ENCODE results near the gene SMIM14. TPM values are rescaled to one million over a fixed set of nuclear protein-coding genes. Genes with fewer than 3 reads are reported as not detected.

The SMIM14 gene
- polyA plus RNA-seq, 3 donors = 13.6 to 152 (median 140) TPM

DNA sequence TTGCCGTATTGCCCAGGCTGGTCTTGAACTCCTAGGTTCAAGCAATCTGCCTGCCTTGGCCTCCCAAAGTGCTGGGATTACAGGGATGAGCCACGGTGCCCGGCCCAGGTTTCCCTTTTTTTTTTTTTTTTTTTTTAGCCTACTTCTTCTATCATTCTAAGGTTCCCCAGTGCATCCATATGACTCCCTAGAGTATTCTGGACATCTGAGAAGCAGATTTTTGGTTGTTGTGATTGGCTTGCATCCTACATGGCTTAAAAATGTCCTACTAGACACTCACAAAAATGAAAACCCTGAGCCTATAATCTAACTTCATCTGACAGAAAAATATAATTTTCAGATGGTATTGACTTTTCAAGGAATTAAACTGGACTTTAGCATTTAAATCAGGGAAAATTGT is 41.7 kb downstream of the SMIM14 start:
- Mint-ChIP-seq H3K27me3 (ENCODE audit: low read depth in 3 of 3) (no peaks in the 10 kb centered on the region), H3K9me3 (peaks cover 0 to 5% (median 0%) of the 10 kb centered on the region in 7 donors), H3K4me3 (no peak overlapping the region), H3K4me1 (peaks cover 2% of the 10 kb centered on the region), H3K36me3 (peaks cover 33 to 47% of the 10 kb centered on the region in 2 donors), H3K27ac (peak overlapping the region in 1 of 7 donors; percentile 46)
- no CpG with 5 or more reads among the region's 3 CpGs for WGBS (ENCODE audit: insufficient coverage)
- Histone ChIP-seq H3K27me3 (ENCODE audit: control insufficient read depth in 2 of 2, insufficient read depth in 2 of 2, low read length in 2 of 2) (no peaks in the 10 kb centered on the region), H3K4me2 (replicated peaks; ENCODE audit: extremely low read depth, low read length, poor library complexity, severe bottlenecking) (no peak overlapping the region), H3K27ac (ENCODE audit: low read depth in 1 of 2, low read length in 2 of 2) (no peak overlapping the region), H3K4me3 (replicated peaks in 1 of 3; ENCODE audit: low read depth in 2 of 3, low read length in 3 of 3) (no peak overlapping the region), H3K36me3 (replicated peaks in 1 of 2; ENCODE audit: control insufficient read depth in 1 of 2, insufficient read depth in 2 of 2, low read length in 2 of 2) (peaks cover 15 to 39% of the 10 kb centered on the region in 2 donors), H4K20me1 (ENCODE audit: insufficient read depth, low read length) (no peaks in the 10 kb centered on the region), H2AFZ (ENCODE audit: insufficient read depth, low read depth, low read length, poor library complexity, severe bottlenecking) (no peak overlapping the region), H3K9ac (ENCODE audit: insufficient read depth, low read length, poor library complexity, severe bottlenecking) (no peak overlapping the region), H3K79me2 (ENCODE audit: insufficient read depth, low read length) (no peaks in the 10 kb centered on the region), H3K4me1 (ENCODE audit: control insufficient read depth in 1 of 2, insufficient read depth in 2 of 2, low read length in 2 of 2) (no peaks in the 10 kb centered on the region), H3K9me3 (replicated peaks in 1 of 2; ENCODE audit: control insufficient read depth in 1 of 2, insufficient read depth in 1 of 2, low read length in 2 of 2) (no peaks in the 10 kb centered on the region)
- DNase-seq = no peak
- TF ChIP-seq, protein P1, sequence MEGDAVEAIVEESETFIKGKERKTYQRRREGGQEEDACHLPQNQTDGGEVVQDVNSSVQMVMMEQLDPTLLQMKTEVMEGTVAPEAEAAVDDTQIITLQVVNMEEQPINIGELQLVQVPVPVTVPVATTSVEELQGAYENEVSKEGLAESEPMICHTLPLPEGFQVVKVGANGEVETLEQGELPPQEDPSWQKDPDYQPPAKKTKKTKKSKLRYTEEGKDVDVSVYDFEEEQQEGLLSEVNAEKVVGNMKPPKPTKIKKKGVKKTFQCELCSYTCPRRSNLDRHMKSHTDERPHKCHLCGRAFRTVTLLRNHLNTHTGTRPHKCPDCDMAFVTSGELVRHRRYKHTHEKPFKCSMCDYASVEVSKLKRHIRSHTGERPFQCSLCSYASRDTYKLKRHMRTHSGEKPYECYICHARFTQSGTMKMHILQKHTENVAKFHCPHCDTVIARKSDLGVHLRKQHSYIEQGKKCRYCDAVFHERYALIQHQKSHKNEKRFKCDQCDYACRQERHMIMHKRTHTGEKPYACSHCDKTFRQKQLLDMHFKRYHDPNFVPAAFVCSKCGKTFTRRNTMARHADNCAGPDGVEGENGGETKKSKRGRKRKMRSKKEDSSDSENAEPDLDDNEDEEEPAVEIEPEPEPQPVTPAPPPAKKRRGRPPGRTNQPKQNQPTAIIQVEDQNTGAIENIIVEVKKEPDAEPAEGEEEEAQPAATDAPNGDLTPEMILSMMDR (IDR thresholded peaks at IDR 0.05) = no peak
- intact Hi-C loops (cut with micrococcal nuclease) = no loop called here

DNA sequence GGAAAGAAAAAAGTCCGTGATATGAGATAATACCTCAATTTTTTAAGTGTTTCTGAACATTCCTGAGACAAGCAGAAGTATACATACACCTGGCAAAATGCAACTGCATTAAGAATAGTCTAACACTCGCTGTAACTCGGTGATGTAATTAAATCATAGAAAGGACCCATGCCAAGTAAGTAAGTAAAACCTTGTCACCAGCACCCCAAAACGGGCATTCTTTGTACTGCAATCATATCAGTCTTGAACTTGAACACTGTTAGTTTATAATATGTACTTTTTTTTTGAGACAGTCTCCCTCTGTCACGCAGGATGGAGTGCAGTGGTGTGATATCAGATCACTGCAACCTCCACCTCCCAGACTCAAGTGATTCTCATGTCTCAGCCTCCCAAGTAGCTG is 47.4 kb downstream of the SMIM14 start:
- Histone ChIP-seq H3K4me3 (replicated peaks in 1 of 3; ENCODE audit: low read depth in 2 of 3, low read length in 3 of 3) (no peak overlapping the region), H3K4me2 (replicated peaks; ENCODE audit: extremely low read depth, low read length, poor library complexity, severe bottlenecking) (no peak overlapping the region), H2AFZ (ENCODE audit: insufficient read depth, low read depth, low read length, poor library complexity, severe bottlenecking) (no peak overlapping the region), H4K20me1 (ENCODE audit: insufficient read depth, low read length) (peaks cover 5% of the 10 kb centered on the region), H3K79me2 (ENCODE audit: insufficient read depth, low read length) (no peaks in the 10 kb centered on the region), H3K27ac (ENCODE audit: low read depth in 1 of 2, low read length in 2 of 2) (no peak overlapping the region), H3K9ac (ENCODE audit: insufficient read depth, low read length, poor library complexity, severe bottlenecking) (no peak overlapping the region), H3K9me3 (replicated peaks in 1 of 2; ENCODE audit: control insufficient read depth in 1 of 2, insufficient read depth in 1 of 2, low read length in 2 of 2) (no peaks in the 10 kb centered on the region), H3K27me3 (ENCODE audit: control insufficient read depth in 2 of 2, insufficient read depth in 2 of 2, low read length in 2 of 2) (no peaks in the 10 kb centered on the region), H3K4me1 (ENCODE audit: control insufficient read depth in 1 of 2, insufficient read depth in 2 of 2, low read length in 2 of 2) (no peaks in the 10 kb centered on the region), H3K36me3 (replicated peaks in 1 of 2; ENCODE audit: control insufficient read depth in 1 of 2, insufficient read depth in 2 of 2, low read length in 2 of 2) (no peaks in the 10 kb centered on the region)
- Mint-ChIP-seq H3K4me1 (no peaks in the 10 kb centered on the region), H3K27ac (no peak overlapping the region), H3K4me3 (no peak overlapping the region), H3K9me3 (peaks cover 0 to 5% (median 0%) of the 10 kb centered on the region in 7 donors), H3K27me3 (ENCODE audit: low read depth in 3 of 3) (no peaks in the 10 kb centered on the region), H3K36me3 (peaks cover 13% of the 10 kb centered on the region in 2 donors)
- no CpG with 5 or more reads among the region's 5 CpGs for WGBS (ENCODE audit: insufficient coverage)
- intact Hi-C loops (cut with micrococcal nuclease) = no loop called here
- TF ChIP-seq, protein P1 (IDR thresholded peaks at IDR 0.05) = no peak
- no peak for DNase-seq
